ENCODE data around the gene AKAP17A.

GRCh38 chrX:1591863-1592469 is 562 bp downstream of the AKAP17A start:
- TF ChIP-seq POLR2A (IDR thresholded peaks at IDR 0.05; ENCODE audit: low read depth, low read length) (no peak), POLR2AphosphoS5 (IDR thresholded peaks at IDR 0.05; ENCODE audit: low read depth, low read length) (no peak), SPI1 (IDR thresholded peaks at IDR 0.05; ENCODE audit: low read depth, low read length) (no peak)

Measured in GM12891 (cell line).